Upper lobe of left lung (tissue), 6 donors: ENCODE measurements around the gene PRKN. TPM values are rescaled to one million over a fixed set of nuclear protein-coding genes. Genes with fewer than 3 reads are reported as not detected.

Experiments used
- ATAC-seq, 2 donors: fragments of 200-7000 bp; cut with Tn5 transposase; one replicate each; pipeline ENCODE4 v1.9.1; 2022; ENCODE audit warnings: mild to moderate bottlenecking in 2 of 2, moderate library complexity in 2 of 2; ENCODE audit not compliant: low FRiP score in 2 of 2
- DNase-seq, 2 donors: peaks; one replicate each; pipeline ENCODE4 v3.0.0-alpha.2; 2019 to 2020
- H3K27ac ChIP-seq, 4 donors: fragments of 200-600 bp; sonication (generic); one replicate each; pipeline ENCODE4 v1.5.1; 2016 to 2019
- H3K27me3 ChIP-seq, 4 donors: fragments of 200-600 bp; sonication (generic); one replicate each; pipeline ENCODE4 v1.5.1; 2017 to 2019
- H3K36me3 ChIP-seq, 4 donors: fragments of 200-600 bp; sonication (generic); one replicate each; pipeline ENCODE4 v1.5.1; 2016 to 2019
- H3K4me1 ChIP-seq, 4 donors: fragments of 200-600 bp; sonication (generic); one replicate each; pipeline ENCODE4 v1.5.1; 2018 to 2019
- H3K4me3 ChIP-seq, 4 donors: fragments of 200-600 bp; sonication (generic); one replicate each; pipeline ENCODE4 v1.5.1; 2017 to 2019; ENCODE audit warnings: mild to moderate bottlenecking in 2 of 4, moderate library complexity in 1 of 4
- H3K9me3 ChIP-seq, 4 donors: fragments of 200-600 bp; sonication (generic); one replicate each; pipeline ENCODE4 v1.5.1; 2018 to 2019
- EP300 ChIP-seq, 4 donors: sonication (generic); formaldehyde crosslinking; IDR thresholded peaks; one replicate each; pipeline ENCODE4 v1.5.1; 2017; ENCODE audit warnings: antibody characterized with exemption in 4 of 4, control low read depth in 2 of 4
- POLR2A ChIP-seq, 4 donors: fragments of 450-650 bp; IDR thresholded peaks; one replicate each; pipeline ENCODE4 v1.5.1; 2016 to 2017; ENCODE audit warnings: antibody characterized with exemption in 4 of 4, mild to moderate bottlenecking in 2 of 4
- POLR2AphosphoS5 ChIP-seq, 2 donors: sonication (generic); formaldehyde crosslinking; IDR thresholded peaks; one replicate each; pipeline ENCODE4 v1.5.1; 2017; ENCODE audit warnings: antibody characterized with exemption in 2 of 2
- whole genome bisulfite sequencing, 2 donors: methylation state at CpG; one replicate each; pipeline ENCODE4 v1.1.5; 2017 to 2018; 5-methylcytosine and 5-hydroxymethylcytosine counted together
- total RNA-seq, 6 donors: library from RNA; depleted of rRNA in 4 of 6; stranded (reverse); fragments of >200 nt in 4 of 6; gene quantifications; one replicate each; pipeline versions ENCODE4 v1.1.0 to v1.2.1, GENCODE V29; 2016 to 2021
- TF ChIP-seq, protein P1 (sequence below), 6 experiments: fragments of 450-650 bp in 4 of 6; fragments of 200-600 bp in 2 of 6; sonication (generic) in 2 of 6; IDR thresholded peaks; one replicate each; pipeline ENCODE4 v1.5.1; 2016 to 2019; ENCODE audit warnings: antibody characterized with exemption in 6 of 6
- donor health status: DM: no; HTN: no; CAD: no; lungs with moderate emphysema.
- donor health status: DM: no; HTN: yes; CAD: no; lungs with severe emphysema.

PRKN gene
- total RNA-seq, 6 donors from 2014 or later: 2.7 to 29.3 (median 5.5) TPM

DNA sequence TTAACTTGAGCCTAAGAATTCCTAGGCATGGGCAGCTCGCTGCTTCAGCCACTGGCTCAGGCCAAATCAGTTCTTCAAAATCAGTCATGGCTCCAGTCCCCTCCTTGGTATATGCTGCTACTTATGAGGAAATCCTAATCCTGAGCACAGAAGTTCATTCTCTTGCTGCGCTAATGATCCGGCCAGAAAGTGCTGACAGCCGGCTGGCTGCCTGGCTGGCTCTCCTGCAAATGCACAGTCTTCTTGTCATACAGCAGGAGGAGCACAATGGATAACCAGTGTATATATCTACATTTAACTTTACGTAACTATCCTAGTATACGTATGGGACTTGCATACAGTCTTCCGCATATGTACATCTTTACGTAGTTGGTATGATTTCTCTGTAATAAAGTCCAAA is 500.8 kb downstream of the PRKN start:
- Histone ChIP-seq H3K27me3 (no peaks in the 10 kb centered on the region), H3K4me1 (no peaks in the 10 kb centered on the region), H3K9me3 (no peaks in the 10 kb centered on the region), H3K27ac (no peak overlapping the region), H3K36me3 (no peaks in the 10 kb centered on the region), H3K4me3 (no peak overlapping the region)
- TF ChIP-seq, protein P1, sequence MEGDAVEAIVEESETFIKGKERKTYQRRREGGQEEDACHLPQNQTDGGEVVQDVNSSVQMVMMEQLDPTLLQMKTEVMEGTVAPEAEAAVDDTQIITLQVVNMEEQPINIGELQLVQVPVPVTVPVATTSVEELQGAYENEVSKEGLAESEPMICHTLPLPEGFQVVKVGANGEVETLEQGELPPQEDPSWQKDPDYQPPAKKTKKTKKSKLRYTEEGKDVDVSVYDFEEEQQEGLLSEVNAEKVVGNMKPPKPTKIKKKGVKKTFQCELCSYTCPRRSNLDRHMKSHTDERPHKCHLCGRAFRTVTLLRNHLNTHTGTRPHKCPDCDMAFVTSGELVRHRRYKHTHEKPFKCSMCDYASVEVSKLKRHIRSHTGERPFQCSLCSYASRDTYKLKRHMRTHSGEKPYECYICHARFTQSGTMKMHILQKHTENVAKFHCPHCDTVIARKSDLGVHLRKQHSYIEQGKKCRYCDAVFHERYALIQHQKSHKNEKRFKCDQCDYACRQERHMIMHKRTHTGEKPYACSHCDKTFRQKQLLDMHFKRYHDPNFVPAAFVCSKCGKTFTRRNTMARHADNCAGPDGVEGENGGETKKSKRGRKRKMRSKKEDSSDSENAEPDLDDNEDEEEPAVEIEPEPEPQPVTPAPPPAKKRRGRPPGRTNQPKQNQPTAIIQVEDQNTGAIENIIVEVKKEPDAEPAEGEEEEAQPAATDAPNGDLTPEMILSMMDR (IDR thresholded peaks at IDR 0.05): no peak
- TF ChIP-seq POLR2AphosphoS5 (IDR thresholded peaks at IDR 0.05) (no peak), EP300 (IDR thresholded peaks at IDR 0.05) (no peak), POLR2A (IDR thresholded peaks at IDR 0.05) (no peak)
- no peak for DNase-seq
- no peak for ATAC-seq
- 88 to 95% methylated on average over 7 to 8 of the region's 8 CpGs for WGBS, 2 donors

DNA sequence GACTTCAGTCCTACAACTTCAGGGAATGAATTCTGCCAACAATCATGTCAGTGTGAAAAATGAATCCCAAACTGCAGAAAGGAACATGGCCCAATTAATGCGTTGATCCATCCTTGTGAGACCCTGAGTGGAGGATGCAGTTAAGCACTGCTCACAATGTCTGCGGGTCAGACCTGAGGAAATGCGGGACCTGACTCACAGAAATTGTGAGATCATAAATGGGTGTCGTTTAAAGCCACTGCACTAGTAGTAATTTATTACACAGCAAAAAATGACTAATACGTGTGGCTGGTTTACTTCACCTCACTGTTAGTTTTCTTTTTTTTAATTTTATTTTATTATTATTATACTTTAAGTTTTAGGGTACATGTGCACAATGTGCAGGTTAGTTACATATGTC is 505.0 kb downstream of the PRKN start:
- Histone ChIP-seq H3K4me3 (no peak overlapping the region), H3K36me3 (no peaks in the 10 kb centered on the region), H3K27me3 (no peaks in the 10 kb centered on the region), H3K4me1 (no peaks in the 10 kb centered on the region), H3K27ac (no peak overlapping the region), H3K9me3 (no peaks in the 10 kb centered on the region)
- DNase-seq: no peak
- 94 to 97% methylated on average over 5 of the region's 5 CpGs for WGBS, 2 donors
- TF ChIP-seq EP300 (IDR thresholded peaks at IDR 0.05) (no peak), POLR2AphosphoS5 (IDR thresholded peaks at IDR 0.05) (no peak), POLR2A (IDR thresholded peaks at IDR 0.05) (no peak)
- TF ChIP-seq, protein P1 (IDR thresholded peaks at IDR 0.05): no peak
- no peak for ATAC-seq

DNA sequence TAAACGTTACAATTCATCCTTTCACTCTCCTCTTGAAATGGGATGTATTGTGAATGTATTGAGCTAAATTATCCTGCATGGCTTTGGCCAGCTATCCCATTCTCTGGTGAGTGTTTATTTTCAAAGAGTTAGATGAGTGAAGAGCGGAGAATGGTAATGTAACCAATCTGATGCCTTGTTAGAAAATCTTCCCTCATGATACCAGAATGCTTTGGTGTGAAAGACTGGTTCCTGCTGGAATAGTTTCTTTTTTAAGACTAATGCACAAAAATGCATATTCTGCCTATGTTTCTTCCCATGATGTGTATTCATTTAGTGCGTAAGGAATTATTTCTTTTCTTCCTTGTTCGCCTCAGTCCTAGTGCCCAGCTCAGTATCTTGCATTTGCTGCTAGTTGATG is 506.7 kb downstream of the PRKN start:
- no peaks in the 10 kb centered on the region for H3K36me3 ChIP-seq
- no peaks in the 10 kb centered on the region for H3K4me1 ChIP-seq
- H3K27me3 ChIP-seq: no peaks in the 10 kb centered on the region
- TF ChIP-seq EP300 (IDR thresholded peaks at IDR 0.05) (no peak), POLR2AphosphoS5 (IDR thresholded peaks at IDR 0.05) (no peak), POLR2A (IDR thresholded peaks at IDR 0.05) (no peak)
- TF ChIP-seq, protein P1 (IDR thresholded peaks at IDR 0.05): no peak
- H3K27ac ChIP-seq: no peak overlapping the region
- H3K4me3 ChIP-seq: no peak overlapping the region
- ATAC-seq: no peak
- DNase-seq: no peak
- H3K9me3 ChIP-seq: no peaks in the 10 kb centered on the region
- WGBS, 2 donors: 86 to 87% methylated on average over 4 of the region's 4 CpGs

DNA sequence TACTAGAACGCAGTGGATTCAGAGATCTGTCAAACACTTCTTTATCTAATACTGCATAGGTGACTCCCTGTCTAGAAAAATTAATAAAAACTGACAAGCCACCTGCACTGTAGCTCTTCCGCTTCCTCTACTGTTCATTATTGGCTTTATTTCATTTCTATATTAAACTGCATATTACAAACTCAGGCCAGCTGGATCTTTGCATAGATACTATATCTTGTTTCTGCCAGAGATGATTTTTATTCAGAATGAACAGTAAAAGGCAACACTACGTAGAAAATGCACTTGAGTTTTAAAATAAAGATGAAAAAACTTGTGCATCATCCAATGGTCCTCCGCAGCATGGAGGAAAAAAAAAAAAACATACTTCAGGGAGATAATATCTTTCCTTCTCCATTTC is 508.3 kb downstream of the PRKN start:
- Histone ChIP-seq H3K9me3 (no peaks in the 10 kb centered on the region), H3K27ac (no peak overlapping the region), H3K4me3 (no peak overlapping the region), H3K4me1 (no peaks in the 10 kb centered on the region), H3K36me3 (no peaks in the 10 kb centered on the region), H3K27me3 (no peaks in the 10 kb centered on the region)
- no peak for DNase-seq
- 90 to 92% methylated on average over 4 of the region's 4 CpGs for WGBS, 2 donors
- ATAC-seq: no peak
- TF ChIP-seq EP300 (IDR thresholded peaks at IDR 0.05) (no peak), POLR2A (IDR thresholded peaks at IDR 0.05) (no peak), POLR2AphosphoS5 (IDR thresholded peaks at IDR 0.05) (no peak)

DNA sequence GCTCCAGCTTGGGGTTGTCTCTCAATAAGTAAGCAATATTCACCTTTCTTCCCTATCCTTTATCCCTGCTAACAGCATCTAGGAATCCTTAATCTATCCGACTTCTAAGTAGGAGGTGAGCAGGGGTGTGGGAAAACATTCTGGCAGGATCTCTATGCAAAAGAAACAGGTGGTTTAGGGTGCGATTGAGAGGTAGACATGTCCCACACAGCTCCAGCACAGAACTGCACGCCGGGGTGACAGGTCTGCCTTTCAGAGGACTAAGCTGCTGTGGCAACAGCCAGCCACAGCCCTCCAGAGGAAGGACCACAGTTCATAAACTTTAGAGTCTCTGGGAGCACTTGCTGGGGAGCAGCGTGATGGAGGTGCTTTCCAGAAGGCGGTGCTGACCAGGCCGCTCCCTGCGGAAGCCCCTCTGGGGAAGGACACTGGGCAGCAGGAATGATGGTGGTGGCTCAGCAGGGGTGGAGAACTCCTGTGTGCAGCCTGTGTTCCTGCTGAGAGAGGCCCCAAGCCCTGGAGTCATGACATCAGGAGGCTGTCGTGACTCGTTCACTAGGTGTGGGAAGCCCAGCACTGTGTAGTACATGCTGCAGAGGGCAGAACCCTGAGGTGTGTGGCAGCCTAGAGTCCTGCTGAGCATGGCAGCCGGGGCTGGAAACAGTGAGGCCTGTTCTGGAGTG is 509.6 kb downstream of the PRKN start:
- 83 to 84% methylated on average over 5 to 10 of the region's 11 CpGs for WGBS, 2 donors
- ATAC-seq: peak in 1 of 2 donors; percentile 29

More for the DNA sequence above, 509.6 kb downstream of the PRKN start:
- no peak for TF ChIP-seq POLR2A (IDR thresholded peaks at IDR 0.05)
- TF ChIP-seq EP300 (IDR thresholded peaks at IDR 0.05): no peak
- TF ChIP-seq POLR2AphosphoS5 (IDR thresholded peaks at IDR 0.05): no peak
- TF ChIP-seq, protein P1 (IDR thresholded peaks at IDR 0.05): no peak
- Histone ChIP-seq H3K9me3 (no peaks in the 10 kb centered on the region), H3K4me3 (no peak overlapping the region), H3K27ac (no peak overlapping the region), H3K4me1 (no peaks in the 10 kb centered on the region), H3K27me3 (no peaks in the 10 kb centered on the region), H3K36me3 (no peaks in the 10 kb centered on the region)
- DNase-seq: peak in 1 of 2 donors; percentile 39
